Keratinocyte (primary cell): ENCODE results near the gene MYB. TPM values are rescaled to one million over a fixed set of nuclear protein-coding genes. Genes with fewer than 3 reads are reported as not detected.

Experiments used
- DNase-seq: peaks from one replicate; pipeline ENCODE4 v3.0.0-alpha.2; 2011; ENCODE audit warnings: low read depth, missing footprints, low spot score
- FAIRE-seq: peaks from 2 replicates; lab custom pipeline; 2011; peaks lifted over from hg19 to GRCh38; lab: Jason Lieb, UNC
- H2AFZ ChIP-seq: 2 replicates; pipeline ENCODE4 v1.6.0; 2012; ENCODE audit warnings: low read length, control low read depth, inconsistent platforms; ENCODE audit not compliant: control insufficient read depth
- H3K27ac ChIP-seq: 2 replicates; pipeline ENCODE4 v1.5.1; 2011; ENCODE audit warnings: low read length; ENCODE audit not compliant: control insufficient read depth, insufficient read depth
- H3K27me3 ChIP-seq: 3 replicates; pipeline ENCODE4 v1.6.0; 2011; ENCODE audit warnings: low read length; ENCODE audit not compliant: control insufficient read depth, insufficient read depth; ENCODE audit errors: extremely low read depth
- H3K36me3 ChIP-seq, 2 experiments: 2 replicates in 1 of 2; 3 replicates in 1 of 2; pipeline ENCODE4 v1.5.1; 2011; ENCODE audit warnings: low read length in 2 of 2, mild to moderate bottlenecking in 1 of 2; ENCODE audit not compliant: control insufficient read depth in 2 of 2, insufficient read depth in 2 of 2; ENCODE audit errors: extremely low read depth in 1 of 2
- H3K4me1 ChIP-seq: 3 replicates; pipeline ENCODE4 v1.5.1; 2011; ENCODE audit warnings: low read length; ENCODE audit not compliant: control insufficient read depth, insufficient read depth; ENCODE audit errors: extremely low read depth
- H3K4me2 ChIP-seq: 3 replicates; pipeline ENCODE4 v1.6.0; 2011; ENCODE audit warnings: low read depth, low read length; ENCODE audit not compliant: control insufficient read depth, insufficient read depth; ENCODE audit errors: extremely low read depth
- H3K4me3 ChIP-seq, 3 experiments: fragments of 200-600 bp in 1 of 3; sonication (generic) in 1 of 3; 2 replicates in 2 of 3; 3 replicates in 1 of 3; pipeline ENCODE4 v1.5.1; 2011 to 2016; ENCODE audit warnings: low read length in 3 of 3, mild to moderate bottlenecking in 3 of 3, control low read depth in 2 of 3, inconsistent platforms in 1 of 3, low read depth in 1 of 3, mixed read lengths in 1 of 3, mixed run types in 1 of 3, moderate library complexity in 1 of 3; ENCODE audit not compliant: control insufficient read depth in 2 of 3, insufficient read depth in 2 of 3; ENCODE audit errors: extremely low read depth in 1 of 3
- H3K79me2 ChIP-seq: 2 replicates; pipeline ENCODE4 v1.6.0; 2012; ENCODE audit warnings: low read length; ENCODE audit not compliant: control insufficient read depth, insufficient read depth
- H3K9ac ChIP-seq: 3 replicates; pipeline ENCODE4 v1.6.0; 2011; ENCODE audit warnings: low read length; ENCODE audit not compliant: control insufficient read depth, insufficient read depth; ENCODE audit errors: extremely low read depth
- H3K9me1 ChIP-seq: 3 replicates; pipeline ENCODE4 v1.6.0; 2011; ENCODE audit warnings: low read length; ENCODE audit not compliant: control insufficient read depth, insufficient read depth; ENCODE audit errors: extremely low read depth
- H3K9me3 ChIP-seq: 2 replicates; pipeline ENCODE4 v1.5.1; 2012; ENCODE audit warnings: low read depth, low read length; ENCODE audit not compliant: control insufficient read depth
- H4K20me1 ChIP-seq: 3 replicates; pipeline ENCODE4 v1.6.0; 2011; ENCODE audit warnings: low read length; ENCODE audit not compliant: control insufficient read depth, insufficient read depth; ENCODE audit errors: extremely low read depth
- CTCF ChIP-seq, 3 experiments: IDR thresholded peaks in 1 of 3; conservative IDR thresholded peaks in 1 of 3; optimal IDR thresholded peaks in 1 of 3; 2 replicates in 2 of 3; 3 replicates in 1 of 3; pipeline versions ENCODE3 to v1.5.1; 2011; ENCODE audit warnings: low read length in 3 of 3, mild to moderate bottlenecking in 3 of 3, moderate library complexity in 2 of 3, control low read depth in 1 of 3, inconsistent platforms in 1 of 3; ENCODE audit not compliant: insufficient read depth in 2 of 3; ENCODE audit errors: extremely low read depth in 1 of 3
- EZH2 ChIP-seq: IDR thresholded peaks from one replicate; pipeline ENCODE4 v1.6.1; 2012; ENCODE audit warnings: inconsistent platforms, mild to moderate bottlenecking, low read length, moderate library complexity
- dilution Hi-C: fragments of 300-500 bp; cut with MboI; formaldehyde crosslinking; loops from one replicate; pipeline ENCODE4 v1.7.0; 2020; ENCODE audit warnings: low sequenced_read_pairs; ENCODE audit not compliant: extremely low pct_ligation_motif_present
- polyA plus RNA-seq, 5 experiments: library from polyadenylated mRNA; depleted of rRNA in 3 of 5; stranded (reverse) in 3 of 5; stranded (forward) in 1 of 5; unstranded in 1 of 5; fragments of >200 nt; gene quantifications; 1 replicate in 1 of 5; 2 replicates in 3 of 5; 3 replicates in 1 of 5; pipeline versions ENCODE4 v1.2.1 to v1.2.3, GENCODE V29; 2011 to 2012; ENCODE audit warnings: missing spikeins in 2 of 5, low read depth in 1 of 5, low replicate concordance in 1 of 5

Gene MYB
- polyA plus RNA-seq, 1 donor (not counting 4 experiments of a cell fraction or from before 2014, with no cell fraction given): 0.04 TPM

DNA sequence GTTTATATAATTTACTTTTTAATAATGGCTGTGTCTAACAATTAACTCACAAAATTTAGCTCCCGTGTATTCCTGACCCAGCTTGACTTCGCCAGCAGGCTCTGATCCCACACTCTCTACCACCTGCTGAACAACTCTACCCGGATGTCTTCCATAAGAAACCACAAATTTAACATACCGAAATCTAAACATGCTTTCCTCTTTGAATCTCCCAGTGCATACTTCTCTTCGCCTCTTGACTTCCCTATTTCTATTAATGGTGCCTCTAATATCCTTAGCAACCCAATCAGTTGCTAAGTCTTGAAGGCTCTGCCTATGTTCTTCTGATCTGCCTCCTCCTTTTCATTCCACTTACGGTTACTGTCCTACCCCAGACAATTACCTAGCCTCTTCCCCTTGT, 4.6 kb upstream of the MYB start:
- Histone ChIP-seq H3K9ac (no peak overlapping the region), H3K27ac (no peak overlapping the region), H3K36me3 (no peaks in the 10 kb centered on the region), H3K79me2 (no peaks in the 10 kb centered on the region), H3K9me1 (no peaks in the 10 kb centered on the region), H3K4me3 (no peak overlapping the region), H3K27me3 (no peaks in the 10 kb centered on the region), H3K4me1 (no peaks in the 10 kb centered on the region), H3K4me2 (no peak overlapping the region), H3K9me3 (no peaks in the 10 kb centered on the region), H4K20me1 (no peaks in the 10 kb centered on the region), H2AFZ (no peak overlapping the region)
- FAIRE-seq: no peak
- no peak for TF ChIP-seq EZH2
- TF ChIP-seq CTCF (optimal IDR thresholded peaks at IDR 0.05 in 1 of 3, IDR thresholded peaks at IDR 0.05 in 1 of 3, conservative IDR thresholded peaks at IDR 0.05 in 1 of 3; ENCODE audit: extremely low read depth in 1 of 3, insufficient read depth in 2 of 3, low read length in 3 of 3): no peak
- DNase-seq: no peak
- dilution Hi-C loops: no loop called here

DNA sequence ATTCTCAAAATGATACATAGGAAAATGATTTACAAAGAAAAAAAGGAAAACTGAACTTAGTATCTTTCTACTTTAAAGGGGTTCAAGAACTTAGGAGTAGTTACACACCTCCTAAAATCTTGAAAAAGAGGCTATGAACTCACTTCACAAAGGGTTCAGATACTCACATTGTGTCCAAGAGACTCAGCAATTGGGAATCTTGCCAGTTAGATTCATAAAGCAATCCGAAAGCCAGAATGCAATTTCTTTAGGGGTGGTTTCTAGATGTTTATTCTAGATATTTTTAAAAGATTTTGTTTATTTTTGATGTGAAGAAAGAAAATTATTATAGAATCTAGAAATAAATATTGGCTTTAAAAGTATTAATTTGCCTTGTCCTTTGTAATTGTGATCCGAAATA, 1.7 kb upstream of the MYB start:
- no peak overlapping the region for H3K4me3 ChIP-seq
- dilution Hi-C loops: no loop called here
- TF ChIP-seq EZH2 (no peak), CTCF (optimal IDR thresholded peaks at IDR 0.05 in 1 of 3, IDR thresholded peaks at IDR 0.05 in 1 of 3, conservative IDR thresholded peaks at IDR 0.05 in 1 of 3; ENCODE audit: extremely low read depth in 1 of 3, insufficient read depth in 2 of 3, low read length in 3 of 3) (no peak)
- no peaks in the 10 kb centered on the region for H3K36me3 ChIP-seq
- H3K79me2 ChIP-seq: no peaks in the 10 kb centered on the region
- no peak overlapping the region for H2AFZ ChIP-seq
- peaks cover 24% of the 10 kb centered on the region for H3K27me3 ChIP-seq
- H4K20me1 ChIP-seq: no peaks in the 10 kb centered on the region
- DNase-seq: no peak
- no peaks in the 10 kb centered on the region for H3K9me3 ChIP-seq
- no peak overlapping the region for H3K9ac ChIP-seq
- H3K4me2 ChIP-seq: no peak overlapping the region
- H3K4me1 ChIP-seq: peaks cover 11% of the 10 kb centered on the region
- H3K27ac ChIP-seq: no peak overlapping the region
- H3K9me1 ChIP-seq: no peaks in the 10 kb centered on the region
- FAIRE-seq: no peak
